Embryonic facial prominence (tissue), 1 donor: ENCODE measurements around the gene GSE1.

Experiments
- DNase-seq: peaks from one replicate; pipeline ENCODE4 v3.0.0-alpha.2; 2016; ENCODE audit errors: extremely low spot score

The GSE1 gene

DNA sequence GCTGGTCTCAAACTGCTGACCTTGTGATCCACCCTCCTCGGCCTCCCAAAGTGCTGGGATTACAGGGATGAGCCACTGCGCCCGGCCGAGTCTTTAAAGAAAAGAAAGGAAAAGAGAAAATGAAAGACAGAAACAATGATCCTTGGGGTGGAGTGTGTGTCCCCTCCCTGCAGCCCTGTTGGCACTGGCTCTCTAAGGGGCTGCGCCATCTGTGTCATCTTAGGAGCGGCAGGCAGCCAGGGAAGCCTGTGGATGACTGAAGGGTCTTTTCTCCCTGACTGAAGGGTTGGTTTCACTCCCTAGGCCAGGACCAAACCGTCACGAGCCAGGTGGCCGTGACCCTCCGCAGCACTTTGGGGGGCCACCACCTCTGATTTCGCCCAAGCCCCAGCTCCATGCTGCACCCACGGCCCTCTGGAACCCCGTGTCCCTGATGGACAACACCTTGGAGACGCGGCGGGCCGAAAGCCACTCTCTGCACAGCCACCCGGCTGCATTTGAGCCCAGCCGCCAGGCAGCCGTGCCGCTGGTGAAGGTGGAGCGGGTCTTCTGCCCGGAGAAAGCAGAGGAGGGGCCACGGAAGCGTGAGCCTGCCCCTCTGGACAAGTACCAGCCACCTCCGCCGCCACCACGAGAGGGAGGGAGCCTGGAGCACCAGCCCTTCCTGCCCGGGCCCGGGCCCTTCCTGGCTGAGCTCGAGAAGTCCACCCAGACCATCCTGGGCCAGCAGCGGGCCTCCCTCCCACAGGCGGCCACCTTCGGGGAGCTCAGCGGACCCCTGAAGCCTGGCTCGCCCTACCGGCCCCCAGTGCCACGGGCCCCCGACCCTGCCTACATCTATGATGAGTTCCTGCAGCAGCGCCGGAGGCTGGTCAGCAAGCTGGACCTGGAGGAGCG lies 48.0 kb downstream of the GSE1 start:
- DNase-seq: no peak

DNA sequence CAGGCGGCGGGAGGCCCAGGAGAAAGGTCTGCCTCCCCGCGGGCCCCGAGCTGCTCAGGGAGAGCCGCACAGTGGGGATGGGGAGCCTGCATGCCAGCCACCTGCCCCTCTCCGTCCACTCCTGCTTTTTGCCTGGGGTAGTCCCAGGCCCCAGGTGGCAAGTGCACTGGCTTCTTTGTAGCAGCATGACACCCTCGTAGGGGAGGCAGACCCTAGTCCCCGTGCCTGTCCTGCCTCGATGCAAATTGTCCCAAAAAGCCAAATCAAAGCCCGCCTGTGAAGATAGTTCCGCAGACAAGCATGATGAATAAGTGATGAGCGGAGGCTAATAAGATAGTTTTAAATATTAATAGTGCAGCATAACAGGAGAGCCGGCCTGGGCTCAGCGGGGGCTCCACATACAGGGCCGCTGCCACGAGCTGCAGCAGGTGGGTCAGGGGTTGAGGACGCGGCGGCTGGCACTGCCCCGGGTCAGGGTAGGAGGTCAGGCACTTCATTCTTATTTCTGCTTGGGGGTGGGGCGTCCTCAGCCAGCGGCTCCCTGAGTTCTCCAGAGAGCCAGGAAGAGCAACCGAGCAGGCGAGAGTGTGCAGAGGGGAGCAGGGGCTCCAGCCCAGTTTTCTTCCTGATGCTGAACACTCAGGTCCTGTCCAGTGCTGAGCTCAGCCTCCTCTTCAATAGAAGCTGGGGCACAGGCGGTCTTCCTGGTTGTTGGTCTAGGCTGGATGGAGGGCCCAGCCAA lies 48.8 kb downstream of the GSE1 start:
- DNase-seq: no peak

DNA sequence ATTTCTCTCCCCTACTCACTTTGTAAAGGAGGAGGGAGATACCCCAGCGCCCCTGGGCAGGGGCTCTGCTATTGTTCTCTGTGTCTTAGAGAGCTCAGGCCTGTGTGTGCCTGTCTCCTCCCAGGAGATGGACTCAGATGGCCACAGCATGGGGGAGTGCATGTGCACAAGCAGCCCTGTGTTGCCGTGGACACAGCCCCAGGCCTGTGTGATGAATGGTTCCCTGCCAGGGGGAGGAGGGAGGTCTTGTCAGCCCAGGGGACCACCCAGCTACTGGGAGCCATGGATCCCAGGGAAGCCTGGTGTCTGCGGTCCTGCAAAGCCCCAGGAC lies 49.3 kb downstream of the GSE1 start:
- no peak for DNase-seq

DNA sequence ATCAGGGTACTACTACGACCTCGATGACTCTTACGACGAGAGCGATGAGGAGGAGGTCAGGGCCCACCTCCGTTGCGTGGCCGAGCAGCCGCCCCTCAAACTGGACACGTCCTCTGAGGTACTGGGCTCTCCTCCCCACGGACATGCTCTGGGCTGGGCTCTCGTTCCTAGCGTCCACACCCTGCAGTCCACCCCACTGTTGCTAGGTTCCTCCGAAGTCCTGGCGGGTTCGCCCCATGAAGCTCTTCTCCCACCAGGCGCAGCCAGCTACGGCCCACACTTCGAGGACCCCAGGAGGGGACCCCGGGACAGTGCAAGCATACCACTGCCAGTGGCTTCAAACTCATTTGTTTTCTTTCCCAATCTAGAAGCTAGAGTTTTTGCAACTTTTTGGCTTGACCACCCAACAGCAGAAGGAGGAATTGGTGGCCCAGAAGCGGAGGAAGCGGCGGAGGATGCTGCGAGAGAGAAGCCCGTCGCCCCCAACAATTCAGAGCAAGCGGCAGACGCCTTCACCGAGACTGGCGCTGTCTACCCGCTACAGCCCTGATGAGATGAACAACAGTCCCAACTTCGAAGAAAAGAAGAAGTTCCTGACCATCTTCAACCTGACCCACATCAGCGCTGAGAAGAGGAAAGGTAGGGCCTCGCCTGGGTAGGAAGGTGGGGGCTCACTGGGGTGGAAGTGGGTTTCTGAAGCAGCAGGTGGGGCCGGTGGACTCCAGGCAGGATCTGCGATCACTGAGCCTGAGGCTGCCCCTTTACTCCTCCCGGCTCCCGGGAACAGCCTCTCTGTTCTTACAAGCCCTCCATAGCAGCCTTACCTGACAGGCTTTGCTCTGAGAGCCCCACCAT lies 50.1 kb downstream of the GSE1 start:
- no peak for DNase-seq

DNA sequence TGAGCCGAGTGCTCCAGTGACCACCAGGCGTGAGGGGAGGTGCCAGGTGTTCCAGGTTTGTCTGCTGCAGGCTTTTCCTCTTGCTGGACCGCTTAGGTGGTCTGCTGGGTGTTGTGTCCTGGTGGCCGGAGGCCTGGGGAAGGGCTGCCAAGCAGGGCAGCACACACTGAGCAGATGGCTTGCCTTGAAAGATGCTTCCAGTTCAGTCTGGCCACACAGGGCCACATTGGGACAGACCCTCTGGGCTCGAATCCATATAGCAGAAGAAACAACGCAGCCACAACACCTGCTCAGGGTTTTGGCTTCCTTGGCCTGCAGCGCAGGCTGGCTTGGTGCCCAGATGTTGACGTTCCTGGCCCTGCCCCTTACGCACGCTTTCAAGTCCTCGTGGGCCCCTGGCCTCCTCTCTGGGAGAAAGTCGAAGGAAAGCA lies 50.8 kb downstream of the GSE1 start:
- DNase-seq: no peak

DNA sequence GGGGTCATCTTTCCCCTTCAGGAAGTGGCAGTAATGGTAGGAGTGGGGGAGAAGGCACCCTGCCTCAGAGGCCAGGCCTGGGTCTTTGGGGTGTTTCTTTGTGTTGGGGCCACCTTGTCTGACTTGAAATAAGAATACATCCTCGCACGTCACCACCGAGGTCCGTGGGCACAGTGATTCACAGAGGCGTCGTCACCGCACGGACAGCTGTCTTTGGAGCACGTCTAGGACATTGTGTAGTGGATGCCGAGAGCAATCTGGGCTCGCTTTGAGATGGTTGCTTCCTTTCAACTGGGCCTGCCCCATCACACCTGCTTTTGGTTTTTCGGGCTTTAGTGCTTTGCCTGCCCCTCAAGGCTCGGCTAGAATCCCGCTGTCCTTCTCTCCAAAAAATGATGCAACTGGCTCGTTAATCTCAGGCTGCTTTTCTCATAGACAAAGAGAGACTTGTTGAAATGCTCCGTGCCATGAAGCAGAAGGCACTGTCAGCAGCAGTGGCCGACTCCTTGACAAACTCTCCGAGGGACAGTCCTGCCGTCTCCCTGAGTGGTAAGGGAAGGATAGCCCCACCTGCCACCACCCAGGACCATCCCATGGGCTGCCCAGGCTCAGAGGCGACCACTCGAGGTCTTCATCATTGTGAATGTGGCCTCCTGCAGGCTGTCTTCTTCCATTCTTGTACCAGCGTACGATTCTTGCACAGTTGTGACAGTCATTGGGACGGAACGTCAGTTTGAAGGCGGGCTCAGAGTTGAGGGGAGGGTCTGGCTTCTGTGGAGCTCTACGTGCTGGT lies 51.7 kb downstream of the GSE1 start:
- no peak for DNase-seq

DNA sequence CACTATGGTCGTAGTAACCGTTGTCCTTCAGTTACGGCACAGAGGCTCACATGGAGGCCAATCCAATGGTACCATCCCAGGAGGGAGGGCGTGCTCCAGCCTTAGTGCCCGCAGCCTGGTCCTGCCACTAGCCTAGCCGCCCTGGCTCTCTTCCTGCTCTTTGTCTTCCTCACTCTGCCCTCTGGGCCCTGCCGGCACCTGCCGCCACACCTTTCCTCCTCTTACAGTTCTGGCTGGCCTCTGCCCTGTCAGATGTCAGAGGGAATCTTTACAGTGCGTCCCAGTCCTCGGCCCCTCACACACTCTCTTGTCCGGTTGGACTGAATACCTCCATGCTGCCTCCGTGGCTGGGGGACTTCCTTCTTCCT lies 52.2 kb downstream of the GSE1 start:
- no peak for DNase-seq

DNA sequence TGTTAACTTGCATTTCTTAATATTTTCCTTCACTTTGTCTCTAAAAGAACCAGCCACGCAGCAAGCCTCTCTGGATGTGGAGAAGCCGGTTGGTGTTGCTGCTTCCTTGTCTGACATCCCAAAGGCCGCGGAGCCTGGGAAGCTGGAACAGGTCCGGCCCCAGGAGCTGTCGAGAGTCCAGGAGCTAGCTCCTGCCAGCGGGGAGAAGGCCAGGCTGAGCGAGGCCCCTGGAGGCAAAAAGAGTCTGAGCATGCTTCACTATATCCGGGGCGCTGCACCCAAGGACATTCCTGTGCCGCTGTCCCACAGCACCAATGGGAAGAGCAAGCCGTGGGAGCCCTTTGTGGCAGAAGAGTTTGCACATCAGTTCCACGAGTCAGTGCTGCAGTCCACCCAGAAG lies 52.8 kb downstream of the GSE1 start:
- no peak for DNase-seq

DNA sequence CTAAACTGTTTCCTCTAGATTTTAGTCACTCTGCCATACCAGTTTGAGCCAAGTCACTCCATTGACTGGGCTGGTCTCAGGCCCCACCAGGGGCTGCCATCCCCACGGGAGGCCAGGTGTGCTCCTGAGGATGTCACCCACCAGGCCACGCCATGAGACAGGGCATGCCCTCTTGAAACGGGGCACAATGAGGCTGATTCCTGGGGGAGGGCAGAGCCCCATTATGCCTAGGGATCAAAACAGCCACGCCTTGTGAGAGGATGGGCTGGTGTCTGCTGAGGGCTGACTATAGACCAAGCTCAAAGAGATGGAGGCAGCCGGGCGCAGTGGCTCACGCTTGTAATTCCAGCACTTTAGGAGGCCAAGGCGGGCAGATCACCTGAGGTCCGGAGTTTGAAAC lies 54.1 kb downstream of the GSE1 start:
- DNase-seq: no peak

DNA sequence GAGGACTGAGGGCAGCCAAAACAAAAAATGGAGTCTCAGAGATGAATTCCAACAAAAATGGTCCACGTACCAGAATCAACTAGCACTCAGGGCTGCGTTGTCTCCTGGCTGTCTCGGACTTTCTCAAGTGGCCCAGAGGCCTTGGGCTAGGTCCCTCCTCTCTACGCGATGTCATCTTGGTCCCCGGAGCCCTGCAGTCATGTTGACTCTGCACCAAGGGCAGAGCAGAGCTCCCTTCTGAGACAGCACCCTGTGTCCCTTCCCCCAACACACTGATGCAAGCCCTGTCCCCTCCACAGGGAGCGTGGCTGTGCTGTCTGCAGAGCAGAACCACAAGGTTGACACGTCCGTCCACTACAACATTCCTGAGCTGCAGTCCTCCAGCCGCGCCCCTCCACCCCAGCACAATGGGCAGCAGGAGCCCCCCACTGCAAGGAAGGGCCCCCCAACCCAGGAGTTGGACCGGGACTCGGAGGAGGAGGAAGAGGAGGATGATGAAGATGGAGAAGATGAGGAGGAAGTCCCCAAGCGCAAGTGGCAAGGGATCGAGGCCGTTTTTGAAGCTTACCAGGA lies 54.8 kb downstream of the GSE1 start:
- no peak for DNase-seq

DNA sequence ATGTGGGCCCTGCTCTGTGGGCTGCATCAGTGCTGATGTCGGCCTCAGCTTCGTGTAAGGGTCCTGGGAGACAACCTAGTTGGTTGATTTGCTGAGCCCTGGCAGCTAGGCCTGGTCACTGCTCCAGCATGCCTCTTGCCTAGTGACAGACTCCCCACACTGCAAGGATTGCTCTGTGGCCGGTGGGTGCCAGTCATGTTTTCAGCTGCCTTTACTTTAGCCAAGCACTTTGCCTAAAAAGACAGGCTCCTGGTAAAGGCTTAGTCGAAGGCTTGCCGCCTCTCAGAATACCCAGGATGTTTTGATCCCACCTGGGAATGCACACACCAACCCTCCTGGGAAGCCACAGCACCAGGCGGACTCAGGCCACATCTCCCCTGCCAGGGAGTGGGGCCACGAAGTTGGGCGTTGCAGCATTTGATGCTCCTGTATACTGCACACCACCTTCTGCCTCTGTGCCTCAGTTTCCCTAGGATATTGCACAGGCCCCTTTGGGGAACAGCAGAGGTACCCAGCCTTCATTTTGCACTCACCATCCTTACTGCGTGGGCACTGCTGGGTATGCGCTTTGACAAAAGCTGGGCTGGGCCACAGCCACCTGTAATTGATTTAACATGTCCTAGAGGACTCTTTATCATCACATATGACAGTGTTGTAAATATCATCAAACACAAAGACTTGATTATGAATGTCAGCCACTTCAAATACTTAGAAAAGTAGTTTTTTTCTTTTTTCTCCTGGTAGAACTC lies 55.7 kb downstream of the GSE1 start:
- DNase-seq: no peak

DNA sequence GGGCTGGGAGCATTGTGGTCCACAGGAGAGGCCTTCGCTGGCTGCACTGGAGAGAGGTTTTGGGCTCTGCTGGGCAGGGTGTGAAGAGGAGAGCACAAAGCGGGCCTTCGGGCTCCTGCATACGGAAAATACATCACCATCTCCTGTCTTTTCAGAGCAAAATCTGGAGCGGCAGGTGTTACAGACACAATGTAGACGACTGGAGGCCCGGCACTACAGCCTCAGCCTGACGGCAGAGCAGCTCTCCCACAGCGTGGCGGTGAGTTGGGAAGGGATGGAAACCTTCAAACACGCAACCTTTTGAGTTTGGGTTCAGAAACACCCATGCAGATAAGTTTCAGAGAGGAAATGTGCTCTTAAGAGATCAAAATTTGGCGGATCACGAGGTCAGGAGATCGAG lies 57.7 kb downstream of the GSE1 start:
- DNase-seq: no peak

DNA sequence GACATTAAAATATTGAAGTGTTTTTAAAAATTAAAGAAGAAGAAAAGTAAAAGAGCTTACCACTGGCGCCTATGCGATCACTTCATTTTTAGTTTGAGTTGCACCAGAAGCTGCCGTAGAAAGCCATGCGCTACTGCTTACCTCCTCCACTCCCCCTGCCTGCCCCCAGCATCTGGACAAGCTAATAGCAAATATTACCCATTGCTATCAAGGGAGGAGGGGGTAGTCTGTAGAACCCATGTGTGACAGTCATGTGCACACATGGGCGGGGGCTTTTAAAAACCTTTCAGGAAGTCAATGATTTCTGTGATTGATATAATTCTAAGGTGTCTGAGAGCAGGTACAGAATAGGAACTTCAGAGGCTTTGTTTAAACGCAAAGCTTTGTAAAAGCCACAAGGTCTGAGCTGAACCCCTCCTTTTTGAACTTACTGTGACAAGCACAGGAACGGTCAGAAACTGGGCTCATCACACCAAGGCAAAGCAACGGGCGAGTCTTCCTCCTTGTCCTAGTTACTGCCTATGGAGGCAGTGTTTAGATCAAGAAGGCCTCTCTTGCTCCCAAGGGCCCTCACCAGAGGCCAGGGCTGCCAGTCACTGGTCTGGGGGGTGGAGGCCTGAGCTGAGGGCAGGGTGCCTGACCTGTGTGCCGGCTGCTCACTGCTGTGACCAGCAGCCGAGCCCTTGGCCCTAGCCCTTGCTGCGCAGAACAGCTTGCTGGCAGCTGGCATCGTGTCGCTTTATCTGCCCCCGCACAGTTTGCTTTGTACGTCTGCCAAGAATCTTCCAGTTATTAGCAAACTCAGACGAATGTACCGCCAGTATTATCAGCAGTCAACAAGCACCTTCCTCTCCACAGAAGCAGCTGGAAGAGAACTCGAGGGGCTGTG lies 60.7 kb downstream of the GSE1 start:
- no peak for DNase-seq

DNA sequence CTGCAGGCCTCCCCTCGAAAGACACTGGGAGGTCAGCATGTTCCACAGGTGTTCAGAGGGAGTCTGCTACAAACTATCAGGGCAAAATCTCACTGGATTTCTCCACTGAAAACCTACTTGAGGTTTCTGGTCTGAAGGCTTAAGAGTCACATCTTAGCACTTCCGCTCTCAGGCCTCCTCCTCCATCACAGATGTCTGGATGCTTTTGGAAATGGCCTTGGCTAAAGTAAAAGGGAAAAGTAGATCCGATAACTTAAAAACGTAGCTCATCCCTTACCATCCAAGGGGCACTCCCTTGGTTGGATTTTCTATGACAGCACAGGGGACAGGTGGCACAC lies 61.3 kb downstream of the GSE1 start:
- DNase-seq: no peak

DNA sequence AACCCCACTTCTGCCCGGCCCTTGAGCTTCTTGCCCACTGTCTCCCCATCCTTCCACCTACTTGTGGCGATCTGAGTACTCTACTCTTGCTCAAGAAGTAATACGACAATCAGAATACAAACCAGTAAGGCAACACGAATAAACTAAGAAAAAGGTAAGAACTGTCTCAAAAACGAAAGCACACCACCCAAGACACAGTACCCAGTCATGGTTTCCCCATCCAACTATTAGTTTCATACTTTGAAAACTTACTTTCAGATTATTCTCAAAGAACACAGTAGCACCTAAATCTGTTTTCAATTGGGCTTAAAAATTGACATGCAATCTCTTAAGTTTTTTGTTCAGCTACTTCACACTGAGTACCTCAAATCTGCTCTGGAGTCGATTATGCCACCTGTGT lies 61.7 kb downstream of the GSE1 start:
- no peak for DNase-seq

DNA sequence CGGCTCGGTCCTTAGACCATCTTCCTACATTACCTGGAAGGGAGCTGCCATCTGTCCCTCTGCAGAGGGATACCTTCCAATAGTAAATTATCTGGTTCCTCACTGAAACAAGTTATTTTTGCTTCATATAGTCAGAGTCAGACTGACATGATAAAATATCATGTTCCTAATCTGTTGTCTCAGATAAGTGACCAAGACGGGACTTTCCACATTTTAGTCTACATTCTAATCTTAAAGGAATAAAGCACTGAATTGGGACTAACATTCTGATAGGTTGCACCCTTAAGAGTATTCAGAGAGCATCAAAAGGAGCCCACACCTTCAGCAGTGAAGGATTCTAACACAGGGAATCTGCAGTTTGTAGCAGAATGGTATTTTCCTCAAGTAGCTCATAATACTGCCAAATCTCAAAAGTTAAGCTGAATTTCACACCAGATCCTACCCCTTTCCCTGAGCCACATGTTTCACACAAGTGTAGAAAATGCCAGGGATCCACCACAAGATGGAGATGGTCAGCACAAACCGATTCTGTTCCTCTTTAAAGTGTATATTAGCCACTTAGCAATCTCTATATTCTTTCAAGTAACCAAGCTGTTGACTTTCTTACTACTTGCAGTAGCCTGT lies 62.2 kb downstream of the GSE1 start:
- no peak for DNase-seq

DNA sequence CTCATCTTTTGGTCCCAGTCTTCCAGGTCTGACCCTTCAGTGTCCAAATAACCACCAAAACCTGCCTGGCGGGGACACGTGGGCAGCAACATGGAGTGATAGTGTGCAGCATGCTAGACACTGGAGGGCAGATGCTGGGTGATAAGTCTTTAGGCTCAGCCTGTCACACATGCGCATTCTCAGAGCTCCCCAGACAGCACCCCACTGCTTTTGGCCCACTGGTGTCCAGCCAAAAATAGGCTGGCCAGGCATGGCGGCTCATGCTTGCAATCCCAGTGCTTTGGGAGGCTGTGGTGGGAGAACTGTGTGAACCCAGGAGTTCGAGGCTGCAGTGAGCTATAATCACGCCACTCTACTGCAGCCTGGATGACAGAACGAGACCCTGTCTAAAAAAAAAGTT lies 63.3 kb downstream of the GSE1 start:
- DNase-seq: no peak

DNA sequence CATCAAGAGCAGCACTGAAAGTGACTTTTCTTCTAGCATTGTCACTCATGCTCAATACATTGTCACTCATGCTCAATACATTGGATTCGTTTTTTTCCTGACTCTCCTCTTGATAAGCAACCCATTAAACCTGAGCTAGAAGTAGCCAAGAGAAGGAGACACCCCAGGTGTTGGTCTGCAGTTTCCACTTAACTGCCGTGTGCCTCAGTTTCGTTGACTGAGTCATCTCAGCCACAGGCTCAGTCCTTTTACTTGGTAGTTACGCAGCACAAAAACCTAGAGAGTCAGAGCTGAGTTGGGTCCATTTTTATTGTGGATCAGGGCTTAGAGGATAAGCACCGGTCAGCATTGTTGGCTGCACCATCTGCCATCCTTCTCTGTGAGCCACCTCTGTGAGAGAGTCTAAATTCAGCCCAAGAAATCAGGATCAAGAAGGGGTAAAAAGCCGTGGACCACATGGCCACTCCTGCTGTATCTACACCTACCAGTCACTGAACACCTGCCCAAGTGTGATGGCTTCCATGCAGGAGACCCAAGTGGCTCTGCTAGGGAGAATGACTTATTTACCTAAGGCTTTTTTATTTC lies 64.4 kb downstream of the GSE1 start:
- DNase-seq: no peak

DNA sequence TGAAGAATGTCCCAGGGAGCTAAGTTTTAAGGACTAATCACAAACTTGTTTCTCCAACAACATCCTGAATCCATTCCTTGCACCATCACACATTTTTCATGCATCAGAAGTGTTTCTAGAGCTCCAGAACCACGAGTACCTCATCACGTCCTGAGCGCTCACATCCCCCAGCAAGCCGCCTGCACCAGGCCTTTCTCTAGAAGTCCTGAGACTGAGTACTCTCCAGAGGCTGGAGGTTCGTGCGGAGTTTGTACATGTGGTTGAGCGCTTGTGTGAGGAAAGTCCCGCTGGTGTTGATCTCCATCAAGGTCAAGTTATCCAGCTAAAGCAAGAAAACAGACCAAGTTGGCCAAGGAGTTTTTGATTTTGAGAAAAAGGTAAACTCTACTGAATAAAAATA lies 64.9 kb downstream of the GSE1 start:
- DNase-seq: no peak
